Thyroid gland (tissue), 4 donors: Measurements from ENCODE around the gene BRINP1.

Experiments used
- POLR2A ChIP-seq, 2 donors: fragments of 450-650 bp; IDR thresholded peaks; one replicate each; pipeline ENCODE4 v1.6.1; 2017; ENCODE audit warnings: antibody characterized with exemption in 2 of 2, mild to moderate bottlenecking in 2 of 2, moderate library complexity in 1 of 2
- TF ChIP-seq, protein P1 (sequence below), 6 experiments: fragments of 200-600 bp in 3 of 6; fragments of 450-650 bp in 3 of 6; sonication (generic) in 3 of 6; IDR thresholded peaks; one replicate each; pipeline ENCODE4 v1.5.1; 2016 to 2019; ENCODE audit warnings: antibody characterized with exemption in 6 of 6, mild to moderate bottlenecking in 2 of 6, inconsistent platforms in 1 of 6, moderate library complexity in 1 of 6

- TF ChIP-seq, protein P1, sequence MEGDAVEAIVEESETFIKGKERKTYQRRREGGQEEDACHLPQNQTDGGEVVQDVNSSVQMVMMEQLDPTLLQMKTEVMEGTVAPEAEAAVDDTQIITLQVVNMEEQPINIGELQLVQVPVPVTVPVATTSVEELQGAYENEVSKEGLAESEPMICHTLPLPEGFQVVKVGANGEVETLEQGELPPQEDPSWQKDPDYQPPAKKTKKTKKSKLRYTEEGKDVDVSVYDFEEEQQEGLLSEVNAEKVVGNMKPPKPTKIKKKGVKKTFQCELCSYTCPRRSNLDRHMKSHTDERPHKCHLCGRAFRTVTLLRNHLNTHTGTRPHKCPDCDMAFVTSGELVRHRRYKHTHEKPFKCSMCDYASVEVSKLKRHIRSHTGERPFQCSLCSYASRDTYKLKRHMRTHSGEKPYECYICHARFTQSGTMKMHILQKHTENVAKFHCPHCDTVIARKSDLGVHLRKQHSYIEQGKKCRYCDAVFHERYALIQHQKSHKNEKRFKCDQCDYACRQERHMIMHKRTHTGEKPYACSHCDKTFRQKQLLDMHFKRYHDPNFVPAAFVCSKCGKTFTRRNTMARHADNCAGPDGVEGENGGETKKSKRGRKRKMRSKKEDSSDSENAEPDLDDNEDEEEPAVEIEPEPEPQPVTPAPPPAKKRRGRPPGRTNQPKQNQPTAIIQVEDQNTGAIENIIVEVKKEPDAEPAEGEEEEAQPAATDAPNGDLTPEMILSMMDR (IDR thresholded peaks at IDR 0.05) = no peak
- TF ChIP-seq POLR2A (IDR thresholded peaks at IDR 0.05) = no peak
Measured at GRCh38 chr9:119272500-119273211, 96.6 kb downstream of the BRINP1 start.
